Lung (tissue), 12 donors: Measurements from ENCODE around the gene COPB2. TPM values are rescaled to one million over a fixed set of nuclear protein-coding genes. Genes with fewer than 3 reads are reported as not detected.

Source experiments
- ATAC-seq: fragments of 200-7000 bp; cut with Tn5 transposase; one replicate; pipeline ENCODE4 v1.9.1; 2020; ENCODE audit warnings: moderate number of reproducible peaks; ENCODE audit not compliant: insufficient read depth, low FRiP score
- DNase-seq, 3 donors: peaks; one replicate each; pipeline ENCODE4 v3.0.0-alpha.2; 2013 to 2017
- H3K27ac ChIP-seq, 2 donors: one replicate each; pipeline ENCODE4 v1.5.1; 2013; ENCODE audit warnings: mild to moderate bottlenecking in 2 of 2, moderate library complexity in 2 of 2, control low read depth in 1 of 2, inconsistent platforms in 1 of 2, low read depth in 1 of 2, low read length in 1 of 2
- H3K27me3 ChIP-seq, 3 donors: one replicate each; pipeline ENCODE4 v1.5.1; 2013; ENCODE audit warnings: low read length in 2 of 3; ENCODE audit not compliant: control insufficient read depth in 3 of 3, insufficient read depth in 3 of 3
- H3K36me3 ChIP-seq, 4 donors: one replicate each; pipeline ENCODE4 v1.5.1; 2013; ENCODE audit warnings: low read length in 4 of 4, mild to moderate bottlenecking in 1 of 4, moderate library complexity in 1 of 4; ENCODE audit not compliant: control insufficient read depth in 4 of 4, insufficient read depth in 4 of 4
- H3K4me1 ChIP-seq, 5 donors: one replicate each; pipeline ENCODE4 v1.5.1; 2013; ENCODE audit warnings: low read length in 5 of 5, mild to moderate bottlenecking in 2 of 5, moderate library complexity in 1 of 5; ENCODE audit not compliant: control insufficient read depth in 5 of 5, insufficient read depth in 5 of 5
- H3K4me3 ChIP-seq: one replicate; pipeline ENCODE4 v1.5.1; 2013; ENCODE audit warnings: mild to moderate bottlenecking, control low read depth, moderate library complexity
- H3K9ac ChIP-seq, 2 donors: one replicate each; pipeline ENCODE4 v1.5.1; 2013; ENCODE audit warnings: low read length in 2 of 2, control low read depth in 1 of 2; ENCODE audit not compliant: insufficient read depth in 1 of 2
- H3K9me3 ChIP-seq, 4 donors: one replicate each; pipeline ENCODE4 v1.5.1; 2013; ENCODE audit warnings: low read length in 3 of 4, mild to moderate bottlenecking in 1 of 4, moderate library complexity in 1 of 4; ENCODE audit not compliant: control insufficient read depth in 4 of 4, insufficient read depth in 3 of 4
- WGBS, 2 donors: extraction: QIAGEN DNeasy Blood & Tissue Kit; methylation state at CpG; one replicate each; pipeline ENCODE4 v1.1.7; 2013; 5-methylcytosine and 5-hydroxymethylcytosine counted together
- polyA plus RNA-seq, 2 donors: library from polyadenylated mRNA; stranded (reverse); fragments of 200-250 nt; gene quantifications; one replicate each; pipeline ENCODE4 v1.2.1, GENCODE V29; 2013
- total RNA-seq, 2 donors: library from RNA; depleted of rRNA in 1 of 2; stranded (reverse); fragments of >200 nt in 1 of 2; gene quantifications; one replicate each; pipeline ENCODE4 v1.2.1, GENCODE V29; 2014 to 2021
- TF ChIP-seq, protein P1 (sequence below): IDR thresholded peaks from 2 replicates; pipeline ENCODE4 v1.5.1; 2012; ENCODE audit warnings: mild to moderate bottlenecking; ENCODE audit errors: control extremely low read depth, extremely low read depth
- donor health status: control.
- donor health status: control.
- donor health status: Bipolar disorder and iron deficiency.
- donor health status: healthy.
- donor health status: DM: yes; HTN: yes; CAD: no.

COPB2 gene
- total and polyA plus RNA-seq, 4 donors: 36.9 to 136 (median 103) TPM

GRCh38 chr3:139327231-139327630, 62.2 kb downstream of the COPB2 start:
- Histone ChIP-seq H3K4me3 (no peak overlapping the region), H3K9me3 (peaks cover 0 to 2% (median 0%) of the 10 kb centered on the region in 4 donors), H3K36me3 (no peaks in the 10 kb centered on the region), H3K9ac (no peak overlapping the region), H3K4me1 (peaks cover 0 to 2% (median 0%) of the 10 kb centered on the region in 5 donors), H3K27ac (no peak overlapping the region), H3K27me3 (peaks cover 0 to 12% (median 4%) of the 10 kb centered on the region in 3 donors)
- TF ChIP-seq, protein P1, sequence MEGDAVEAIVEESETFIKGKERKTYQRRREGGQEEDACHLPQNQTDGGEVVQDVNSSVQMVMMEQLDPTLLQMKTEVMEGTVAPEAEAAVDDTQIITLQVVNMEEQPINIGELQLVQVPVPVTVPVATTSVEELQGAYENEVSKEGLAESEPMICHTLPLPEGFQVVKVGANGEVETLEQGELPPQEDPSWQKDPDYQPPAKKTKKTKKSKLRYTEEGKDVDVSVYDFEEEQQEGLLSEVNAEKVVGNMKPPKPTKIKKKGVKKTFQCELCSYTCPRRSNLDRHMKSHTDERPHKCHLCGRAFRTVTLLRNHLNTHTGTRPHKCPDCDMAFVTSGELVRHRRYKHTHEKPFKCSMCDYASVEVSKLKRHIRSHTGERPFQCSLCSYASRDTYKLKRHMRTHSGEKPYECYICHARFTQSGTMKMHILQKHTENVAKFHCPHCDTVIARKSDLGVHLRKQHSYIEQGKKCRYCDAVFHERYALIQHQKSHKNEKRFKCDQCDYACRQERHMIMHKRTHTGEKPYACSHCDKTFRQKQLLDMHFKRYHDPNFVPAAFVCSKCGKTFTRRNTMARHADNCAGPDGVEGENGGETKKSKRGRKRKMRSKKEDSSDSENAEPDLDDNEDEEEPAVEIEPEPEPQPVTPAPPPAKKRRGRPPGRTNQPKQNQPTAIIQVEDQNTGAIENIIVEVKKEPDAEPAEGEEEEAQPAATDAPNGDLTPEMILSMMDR: no peak
- whole genome bisulfite sequencing, 2 donors: 92 to 94% methylated on average over 5 of the region's 5 CpGs
- ATAC-seq: no peak
- DNase-seq: no peak

- Histone ChIP-seq H3K36me3 (no peaks in the 10 kb centered on the region), H3K27me3 (peaks cover 0 to 7% (median 0%) of the 10 kb centered on the region in 3 donors), H3K9me3 (peaks cover 0 to 2% (median 0%) of the 10 kb centered on the region in 4 donors), H3K27ac (no peak overlapping the region), H3K4me1 (peaks cover 0 to 2% (median 0%) of the 10 kb centered on the region in 5 donors), H3K4me3 (no peak overlapping the region), H3K9ac (no peak overlapping the region)
- DNase-seq: no peak
- TF ChIP-seq, protein P1: no peak
- ATAC-seq: no peak
- 86 to 94% methylated on average over 4 of the region's 4 CpGs for WGBS, 2 donors
Measured at GRCh38 chr3:139326707-139327106, 62.7 kb downstream of the COPB2 start.

- H3K36me3 ChIP-seq: no peaks in the 10 kb centered on the region
- H3K4me3 ChIP-seq: no peak overlapping the region
- no peak overlapping the region for H3K27ac ChIP-seq
- ATAC-seq: no peak
- no peak for DNase-seq
- peaks cover 0 to 2% (median 0%) of the 10 kb centered on the region in 5 donors for H3K4me1 ChIP-seq
- WGBS, 2 donors: 89 to 90% methylated on average over 5 of the region's 5 CpGs
- H3K27me3 ChIP-seq: peaks cover 0 to 3% (median 0%) of the 10 kb centered on the region in 3 donors
- no peak overlapping the region for H3K9ac ChIP-seq
- TF ChIP-seq, protein P1: no peak
- peaks cover 0 to 2% (median 0%) of the 10 kb centered on the region in 4 donors for H3K9me3 ChIP-seq
Measured at GRCh38 chr3:139326131-139326530, 63.3 kb downstream of the COPB2 start.

DNA sequence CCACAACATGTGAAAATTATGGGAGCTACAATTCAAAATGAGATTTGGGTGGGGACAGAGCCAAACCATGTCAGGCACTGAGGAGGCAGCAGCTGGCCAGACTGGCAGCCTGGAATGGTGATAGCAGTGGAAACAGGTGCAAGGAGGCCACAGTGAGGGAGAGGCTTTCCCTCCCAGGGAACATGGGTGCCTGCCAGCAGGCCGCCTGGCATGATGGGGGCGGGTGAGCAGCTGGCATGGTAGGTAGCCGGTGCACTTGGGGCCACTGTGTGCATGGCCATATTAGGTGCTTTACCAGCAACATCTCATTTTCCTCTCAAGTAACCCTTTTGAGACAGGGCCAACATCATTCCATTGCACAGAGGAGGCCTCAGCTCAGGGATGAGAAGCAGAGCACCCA, 63.9 kb downstream of the COPB2 start:
- WGBS, 2 donors: 93 to 94% methylated on average over 3 of the region's 3 CpGs
- DNase-seq: no peak
- Histone ChIP-seq H3K4me3 (no peak overlapping the region), H3K9me3 (peaks cover 0 to 2% (median 0%) of the 10 kb centered on the region in 4 donors), H3K27ac (no peak overlapping the region), H3K36me3 (no peaks in the 10 kb centered on the region), H3K4me1 (peaks cover 0 to 2% (median 0%) of the 10 kb centered on the region in 5 donors), H3K27me3 (no peaks in the 10 kb centered on the region), H3K9ac (no peak overlapping the region)
- ATAC-seq: no peak
- TF ChIP-seq, protein P1: no peak
